Liver (tissue), 9 donors: Measurements from ENCODE around the gene ALMS1. TPM values are rescaled to one million over a fixed set of nuclear protein-coding genes. Genes with fewer than 3 reads are reported as not detected.

ENCODE experiments used
- DNase-seq: peaks from one replicate; pipeline ENCODE4 v3.0.0-alpha.2; 2017; ENCODE audit warnings: low spot score
- H3K27ac ChIP-seq, 2 donors: one replicate each; pipeline ENCODE4 v1.7.0; 2013; ENCODE audit warnings: inconsistent platforms in 2 of 2, low read length in 2 of 2, control low read depth in 1 of 2, low read depth in 1 of 2, mild to moderate bottlenecking in 1 of 2
- H3K27me3 ChIP-seq, 4 donors: one replicate each; pipeline versions ENCODE4 v1.6.1 to v1.7.0; 2013; ENCODE audit warnings: low read length in 3 of 4, inconsistent platforms in 1 of 4, mild to moderate bottlenecking in 1 of 4, moderate library complexity in 1 of 4; ENCODE audit not compliant: control insufficient read depth in 4 of 4, insufficient read depth in 4 of 4
- H3K36me3 ChIP-seq, 4 donors: one replicate each; pipeline versions ENCODE4 v1.6.1 to v1.7.0; 2013; ENCODE audit warnings: low read length in 3 of 4, mild to moderate bottlenecking in 3 of 4, low read depth in 1 of 4, moderate library complexity in 1 of 4; ENCODE audit not compliant: control insufficient read depth in 4 of 4, insufficient read depth in 3 of 4
- H3K4me1 ChIP-seq, 4 donors: one replicate each; pipeline versions ENCODE4 v1.6.1 to v1.7.0; 2013; ENCODE audit warnings: low read length in 3 of 4, mild to moderate bottlenecking in 3 of 4, moderate library complexity in 1 of 4; ENCODE audit not compliant: control insufficient read depth in 4 of 4, insufficient read depth in 4 of 4
- H3K4me3 ChIP-seq, 3 donors: one replicate each; pipeline versions ENCODE4 v1.6.1 to v1.7.0; 2013; ENCODE audit warnings: low read length in 3 of 3, control low read depth in 1 of 3, low read depth in 1 of 3, mild to moderate bottlenecking in 1 of 3
- H3K9ac ChIP-seq, 2 donors: one replicate each; pipeline ENCODE4 v1.7.0; 2013; ENCODE audit warnings: low read length in 2 of 2, mild to moderate bottlenecking in 2 of 2, moderate library complexity in 2 of 2, control low read depth in 1 of 2, low read depth in 1 of 2
- H3K9me3 ChIP-seq, 4 donors: one replicate each; pipeline versions ENCODE4 v1.6.1 to v1.7.0; 2013; ENCODE audit warnings: low read length in 3 of 4; ENCODE audit not compliant: control insufficient read depth in 4 of 4
- CTCF ChIP-seq: fragments of 150-350 bp; IDR thresholded peaks from 2 replicates; pipeline ENCODE4 v1.5.1; 2017; ENCODE audit warnings: improper control_type of control experiment, low read depth, low read length; ENCODE audit not compliant: missing input control
- EGR1 ChIP-seq, 2 donors: IDR thresholded peaks; 2 replicates each; pipeline ENCODE4 v1.6.1; 2016 to 2018; ENCODE audit warnings: antibody characterized with exemption in 2 of 2, low read depth in 2 of 2
- FOXA1 ChIP-seq: IDR thresholded peaks from 2 replicates; pipeline ENCODE4 v1.6.1; 2016; ENCODE audit warnings: antibody characterized with exemption
- FOXA2 ChIP-seq: IDR thresholded peaks from 2 replicates; pipeline ENCODE4 v1.6.1; 2016; ENCODE audit warnings: antibody characterized with exemption
- GABPA ChIP-seq, 2 donors: IDR thresholded peaks in 1 of 2; conservative IDR thresholded peaks in 1 of 2; 2 replicates each; pipeline ENCODE4 v1.6.1; 2016; ENCODE audit warnings: antibody characterized with exemption in 2 of 2, mild to moderate bottlenecking in 1 of 2, moderate library complexity in 1 of 2
- HNF4A ChIP-seq, 2 donors: conservative IDR thresholded peaks; 2 replicates each; pipeline ENCODE4 v1.6.1; 2016; ENCODE audit warnings: antibody characterized with exemption in 2 of 2, mild to moderate bottlenecking in 2 of 2
- HNF4G ChIP-seq: IDR thresholded peaks from 2 replicates; pipeline ENCODE4 v1.6.1; 2016; ENCODE audit warnings: antibody characterized with exemption
- JUND ChIP-seq, 2 donors: IDR thresholded peaks; 2 replicates each; pipeline ENCODE4 v1.6.1; 2016; ENCODE audit warnings: antibody characterized with exemption in 2 of 2
- REST ChIP-seq: IDR thresholded peaks from 2 replicates; pipeline ENCODE4 v1.6.1; 2016; ENCODE audit warnings: antibody characterized with exemption, mild to moderate bottlenecking
- RXRA ChIP-seq, 2 donors: IDR thresholded peaks; 2 replicates each; pipeline ENCODE4 v1.6.1; 2017 to 2018; ENCODE audit warnings: antibody characterized with exemption in 2 of 2, mild to moderate bottlenecking in 1 of 2
- SP1 ChIP-seq: IDR thresholded peaks from 2 replicates; pipeline ENCODE4 v1.6.1; 2018; ENCODE audit warnings: antibody characterized with exemption, mild to moderate bottlenecking
- YY1 ChIP-seq: IDR thresholded peaks from 2 replicates; pipeline ENCODE4 v1.6.1; 2016; ENCODE audit warnings: antibody characterized with exemption, mild to moderate bottlenecking
- WGBS: extraction: QIAGEN DNeasy Blood & Tissue Kit; methylation state at CpG from one replicate; pipeline ENCODE4 v1.1.7; 2013; 5-methylcytosine and 5-hydroxymethylcytosine counted together
- polyA plus RNA-seq, 2 donors: library from polyadenylated mRNA; stranded (reverse) in 1 of 2; unstranded in 1 of 2; fragments of 200-250 nt in 1 of 2; fragments of >200 nt in 1 of 2; fragmentation: Nextera tagmentation in 1 of 2; extraction: Ambion mirVana in 1 of 2; gene quantifications; one replicate each; pipeline versions ENCODE4 v1.2.1 to v1.2.3, GENCODE V29; 2013 to 2015
- total RNA-seq, 2 donors: library from RNA; depleted of rRNA; stranded (reverse); fragments of >200 nt; gene quantifications; one replicate each; pipeline ENCODE4 v1.2.3, GENCODE V29; 2014
- TF ChIP-seq, protein P1 (sequence below): IDR thresholded peaks from 2 replicates; pipeline ENCODE4 v1.6.1; 2016; ENCODE audit warnings: antibody characterized with exemption
- donor health status: healthy.
- donor health status: healthy.
- donor health status: healthy.
- donor health status: healthy.
- donor health status: healthy.

Gene ALMS1
- total and polyA plus RNA-seq, 4 donors = 2.1 to 18.3 (median 7.0) TPM

GRCh38 chr2:73337828-73338227, 47.8 kb upstream of the ALMS1 start:
- H3K27me3 ChIP-seq = no peaks in the 10 kb centered on the region
- H3K9me3 ChIP-seq = no peaks in the 10 kb centered on the region
- no peak for DNase-seq
- WGBS = 39% methylated on average over 3 of the region's 3 CpGs
- H3K9ac ChIP-seq = no peak overlapping the region
- no peak overlapping the region for H3K27ac ChIP-seq
- TF ChIP-seq, protein P1, sequence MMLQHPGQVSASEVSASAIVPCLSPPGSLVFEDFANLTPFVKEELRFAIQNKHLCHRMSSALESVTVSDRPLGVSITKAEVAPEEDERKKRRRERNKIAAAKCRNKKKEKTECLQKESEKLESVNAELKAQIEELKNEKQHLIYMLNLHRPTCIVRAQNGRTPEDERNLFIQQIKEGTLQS = no peak
- TF ChIP-seq EGR1 (IDR thresholded peaks at IDR 0.05; ENCODE audit: low read depth in 2 of 2) (no peak), YY1 (no peak), JUND (IDR thresholded peaks at IDR 0.05) (no peak), HNF4G (no peak), GABPA (IDR thresholded peaks at IDR 0.05 in 1 of 2, conservative IDR thresholded peaks at IDR 0.05 in 1 of 2) (no peak), FOXA1 (no peak), SP1 (no peak)
- H3K4me1 ChIP-seq = no peaks in the 10 kb centered on the region
- H3K4me3 ChIP-seq = no peak overlapping the region
- H3K36me3 ChIP-seq = no peaks in the 10 kb centered on the region

DNA sequence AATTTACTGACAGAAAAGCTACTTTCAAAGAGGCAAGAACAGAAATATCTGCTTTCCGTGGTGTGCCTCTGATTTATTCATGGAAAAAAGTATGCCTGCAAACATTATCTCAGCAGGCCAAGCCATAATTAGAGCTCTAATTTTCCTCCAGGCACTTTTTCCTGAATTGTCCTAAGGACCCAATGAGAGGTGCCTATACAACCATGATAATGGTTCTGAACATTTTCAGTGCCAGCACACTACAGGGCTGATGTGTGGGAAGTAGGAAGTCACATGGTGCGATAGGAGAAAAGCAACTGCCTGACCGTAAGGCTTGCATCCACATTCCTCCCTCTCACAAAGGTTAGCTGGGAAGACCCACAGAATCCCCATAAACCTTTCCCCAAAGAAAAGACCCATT, 46.4 kb upstream of the ALMS1 start:
- no peak for DNase-seq
- TF ChIP-seq RXRA (IDR thresholded peaks at IDR 0.05) = no peak
- no peak for TF ChIP-seq JUND (IDR thresholded peaks at IDR 0.05)
- no peak for TF ChIP-seq HNF4G
- no peak overlapping the region for H3K4me3 ChIP-seq
- H3K27ac ChIP-seq = no peak overlapping the region
- H3K9me3 ChIP-seq = no peaks in the 10 kb centered on the region
- H3K36me3 ChIP-seq = no peaks in the 10 kb centered on the region
- H3K9ac ChIP-seq = no peak overlapping the region
- WGBS = 79% methylated on average over 3 of the region's 3 CpGs
- no peaks in the 10 kb centered on the region for H3K4me1 ChIP-seq
- no peaks in the 10 kb centered on the region for H3K27me3 ChIP-seq

GRCh38 chr2:73341039-73341438, 44.6 kb upstream of the ALMS1 start:
- no peak for TF ChIP-seq FOXA2
- TF ChIP-seq JUND (IDR thresholded peaks at IDR 0.05) = no peak
- TF ChIP-seq EGR1 (IDR thresholded peaks at IDR 0.05; ENCODE audit: low read depth in 2 of 2) = no peak
- no peak for TF ChIP-seq SP1
- no peak for TF ChIP-seq REST
- no peak for TF ChIP-seq HNF4A (conservative IDR thresholded peaks at IDR 0.05)
- TF ChIP-seq CTCF = no peak
- Histone ChIP-seq H3K4me1 (no peaks in the 10 kb centered on the region), H3K9ac (no peak overlapping the region), H3K9me3 (no peaks in the 10 kb centered on the region), H3K27ac (no peak overlapping the region), H3K4me3 (no peak overlapping the region), H3K36me3 (no peaks in the 10 kb centered on the region), H3K27me3 (no peaks in the 10 kb centered on the region)
- 81% methylated on average over 3 of the region's 3 CpGs for WGBS
- no peak for DNase-seq
